ENCODE results near the gene PTPN6.

PTPN6 gene

GRCh38 chr12:6975297-6976032, 24.3 kb downstream of the PTPN6 start:
- DNase-seq, result no peak

- no peak for DNase-seq
Observed at GRCh38 chr12:6977653-6978052, 26.5 kb downstream of the PTPN6 start.

GRCh38 chr12:6978188-6978587, 27.0 kb downstream of the PTPN6 start:
- DNase-seq, result no peak

GRCh38 chr12:6978611-6979011, 27.5 kb downstream of the PTPN6 start:
- DNase-seq, result no peak

DNA sequence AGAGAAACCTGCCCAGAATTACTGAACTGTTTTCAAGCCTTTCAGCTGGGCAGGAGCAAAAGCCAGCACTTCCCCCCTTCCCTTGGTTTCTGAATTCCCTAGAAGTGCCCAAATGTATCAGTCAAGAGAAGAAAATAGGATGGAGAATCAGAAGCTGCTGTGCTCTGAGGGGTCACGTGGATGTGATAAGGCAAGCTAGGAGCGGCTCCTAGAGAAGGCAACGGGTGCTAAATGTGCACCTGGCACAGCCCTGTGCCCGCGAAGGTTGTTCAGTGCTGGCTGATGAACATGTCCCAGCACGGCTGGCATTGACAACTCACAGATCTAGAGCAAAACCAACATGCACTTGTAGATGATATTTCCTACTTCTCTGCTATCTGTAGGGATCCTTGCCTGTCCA, 27.9 kb downstream of the PTPN6 start:
- no peak for DNase-seq

DNA sequence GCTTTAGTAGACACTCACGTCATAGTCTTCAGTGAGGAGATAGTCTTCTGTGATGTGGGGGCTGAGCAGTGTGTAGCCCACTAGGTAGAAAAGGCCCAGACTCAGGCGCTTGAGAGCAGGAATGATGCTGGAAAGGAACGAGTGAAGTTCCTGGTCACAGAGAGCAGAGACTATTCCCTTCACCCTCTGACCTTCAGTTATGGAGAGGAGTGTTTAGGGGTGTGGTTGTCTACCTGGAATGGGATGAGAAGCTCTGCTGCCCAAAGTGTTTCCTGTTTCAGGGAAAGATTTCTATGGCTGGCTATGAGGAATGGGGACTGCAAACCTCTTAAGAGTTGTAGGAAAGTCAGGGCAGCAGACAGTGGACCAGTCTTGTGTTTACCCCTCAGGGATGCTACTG, 28.3 kb downstream of the PTPN6 start:
- no peak for DNase-seq

DNA sequence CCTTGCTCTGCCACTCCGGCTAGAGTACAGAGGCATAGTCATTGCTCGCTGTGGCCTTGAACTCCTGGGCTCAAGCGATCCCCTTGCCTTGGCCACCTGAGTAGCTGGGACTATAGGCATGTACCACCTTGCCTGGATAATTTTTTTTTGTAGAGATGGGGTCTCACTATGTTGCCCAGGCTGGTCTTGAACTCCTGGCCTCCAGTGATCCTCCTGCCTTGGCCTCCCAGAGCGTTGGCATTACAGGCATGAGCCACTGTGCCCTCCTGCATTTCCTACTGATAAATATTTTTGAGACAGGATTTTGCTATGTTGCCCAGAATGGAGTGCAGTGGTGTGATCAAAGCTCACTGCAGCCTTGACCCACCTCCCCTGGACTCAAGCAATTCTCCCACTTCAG, 28.9 kb downstream of the PTPN6 start:
- DNase-seq, result no peak

GRCh38 chr12:6980740-6981139, 29.6 kb downstream of the PTPN6 start:
- no peak for DNase-seq

DNA sequence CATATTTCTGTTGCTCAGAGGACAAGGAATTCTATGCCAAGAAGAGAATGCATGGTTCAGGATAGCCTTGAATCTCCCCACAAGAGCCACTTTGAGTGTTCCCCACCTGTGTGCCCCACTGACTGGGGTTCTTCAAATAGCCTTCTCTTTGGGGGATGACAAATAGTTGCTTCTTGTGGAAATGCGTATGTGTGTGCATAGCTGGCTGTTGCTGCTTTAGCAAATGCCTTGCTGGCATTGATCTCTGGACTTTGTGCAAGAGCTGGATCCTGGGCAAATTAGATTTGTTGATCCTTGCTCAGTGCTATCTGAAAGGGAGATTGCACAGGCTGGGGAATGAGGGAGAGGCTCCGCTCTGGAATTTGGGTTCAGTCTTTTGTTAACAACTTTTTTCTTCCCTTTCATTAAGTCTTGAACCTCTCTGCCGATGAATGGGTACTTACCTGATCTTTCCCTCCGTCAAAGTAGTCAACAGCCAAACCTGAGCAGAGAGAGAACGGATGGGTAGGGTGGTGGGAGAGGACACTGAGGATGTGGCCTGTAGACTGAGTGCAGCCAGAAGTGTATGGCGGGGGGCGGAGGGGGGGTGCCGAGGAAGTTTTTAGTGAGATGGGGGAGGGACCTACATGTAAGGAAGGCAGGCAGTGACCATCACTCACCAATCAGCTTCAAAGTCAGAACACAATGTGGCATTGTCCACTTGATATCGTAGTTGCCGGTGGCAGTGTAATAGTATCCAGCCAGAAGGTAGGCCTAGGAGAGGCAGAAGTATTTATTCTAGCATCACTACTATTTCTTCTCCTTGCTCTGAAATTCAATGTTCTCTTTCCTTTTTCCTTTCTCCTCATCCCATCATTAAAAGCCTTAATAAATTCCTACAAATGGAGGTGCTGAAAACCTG, 30.2 kb downstream of the PTPN6 start:
- DNase-seq, result no peak

- DNase-seq, result no peak
Observed at GRCh38 chr12:6982532-6982931, 31.4 kb downstream of the PTPN6 start.

- DNase-seq, result no peak
Observed at GRCh38 chr12:6987956-6988553, 36.9 kb downstream of the PTPN6 start.

GRCh38 chr12:6996040-6996441, 44.9 kb downstream of the PTPN6 start:
- DNase-seq, result no peak

DNA sequence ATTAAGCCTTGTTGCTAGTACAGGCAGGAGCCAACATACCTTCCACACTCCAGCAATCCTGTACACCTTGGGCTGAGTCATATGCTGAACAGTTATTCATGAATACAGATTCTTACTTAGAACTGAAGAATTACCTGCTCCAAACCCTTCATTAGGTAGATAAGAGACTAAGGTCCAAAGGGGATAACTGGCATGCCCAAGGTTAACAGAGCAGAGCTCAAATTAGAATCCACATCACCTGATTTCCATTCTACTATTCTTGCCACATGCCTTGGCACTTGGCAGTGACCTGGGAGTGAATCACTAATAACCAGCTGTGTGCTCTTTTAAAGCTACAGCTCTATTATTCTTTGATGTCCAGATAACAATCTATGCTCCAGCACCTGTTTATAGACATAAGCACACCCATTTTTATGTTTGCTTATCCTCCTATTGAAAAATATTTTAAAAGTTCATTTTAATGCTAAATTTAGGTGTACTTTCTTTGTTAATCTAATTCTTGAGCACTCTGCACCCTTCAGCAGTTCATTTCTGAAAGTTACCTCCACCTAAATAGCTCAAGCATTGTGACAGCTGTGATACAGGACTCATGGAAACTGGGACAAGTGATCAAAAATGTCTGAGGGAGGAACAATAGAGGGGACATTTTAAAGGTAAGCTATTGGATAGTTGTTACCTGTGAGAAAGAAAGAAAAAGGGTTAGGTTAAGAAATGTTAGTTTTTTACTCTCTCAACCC, 47.7 kb downstream of the PTPN6 start:
- DNase-seq, result peak; percentile 10

DNA sequence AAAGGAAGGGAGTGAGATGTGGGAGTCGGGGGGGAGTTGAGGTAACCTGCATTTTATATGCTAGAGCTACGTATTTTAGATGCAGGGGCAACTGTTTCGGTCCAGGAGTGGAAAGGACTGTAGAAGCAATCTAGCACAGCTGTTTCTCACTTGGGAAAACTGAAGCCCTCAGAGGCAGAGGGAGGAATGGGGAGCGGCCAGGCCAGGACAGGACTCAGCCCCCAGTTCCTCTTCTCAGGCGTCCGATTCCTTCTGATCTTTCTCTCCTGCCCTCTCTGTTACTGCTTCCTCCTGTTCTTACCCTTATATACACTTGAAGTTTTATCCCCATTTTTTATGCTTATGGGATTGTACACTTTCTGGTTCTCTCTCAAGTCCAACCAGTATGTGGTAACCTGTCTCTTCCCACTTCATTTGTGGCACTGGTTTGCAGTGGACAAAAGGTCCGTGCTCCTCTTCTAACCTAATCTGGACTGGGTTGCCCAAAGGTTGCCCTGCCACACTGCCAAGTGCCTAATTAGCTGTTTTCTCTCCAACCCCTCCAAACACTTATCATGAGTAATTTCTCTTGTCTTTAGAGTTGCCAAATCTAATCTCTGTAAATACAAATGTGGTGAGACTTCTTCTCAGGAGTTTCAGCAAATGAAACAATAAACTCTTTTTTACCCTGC, 50.9 kb downstream of the PTPN6 start:
- DNase-seq, result no peak

DNA sequence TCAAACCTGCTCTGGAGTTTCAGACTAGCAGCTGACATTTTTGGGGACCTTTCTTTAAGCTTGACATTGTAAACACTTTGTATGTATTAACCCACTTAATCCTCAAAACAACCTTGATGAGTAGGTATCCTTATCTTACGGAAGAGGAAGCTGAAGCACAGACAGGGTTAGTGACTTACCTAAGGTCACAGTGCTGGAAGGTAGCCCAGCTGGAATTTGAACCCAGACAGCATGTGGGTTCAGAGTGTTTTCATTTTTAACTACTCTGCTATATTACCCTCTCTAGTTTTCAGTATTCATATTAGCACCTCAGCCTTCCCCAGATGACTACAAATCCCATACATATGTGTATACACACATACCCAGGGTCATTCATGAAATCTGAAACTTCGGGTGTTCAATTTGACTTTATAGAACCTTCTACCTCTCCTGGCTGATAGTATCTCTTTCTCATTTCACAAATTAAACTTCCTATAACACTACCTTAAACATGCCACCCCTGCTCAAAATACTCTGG, 53.2 kb downstream of the PTPN6 start:
- no peak for DNase-seq

DNA sequence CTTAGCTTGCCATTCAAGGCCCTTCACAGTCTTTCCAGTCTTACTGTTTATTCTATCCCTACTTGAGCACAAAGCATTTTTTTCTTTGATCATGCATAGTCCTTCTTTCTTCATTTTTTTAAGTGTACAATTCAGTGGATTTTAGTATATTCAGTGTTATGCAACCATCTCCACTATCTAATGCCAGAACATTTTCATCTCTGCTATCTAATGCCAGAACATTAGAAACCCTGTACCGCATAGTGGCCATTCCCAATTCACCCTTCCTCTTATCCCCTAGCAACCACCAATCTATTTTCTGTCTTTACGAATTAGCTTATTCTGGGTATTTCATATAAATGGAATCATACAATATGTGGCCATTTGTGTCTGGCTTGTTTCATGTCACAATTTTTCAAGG, 53.7 kb downstream of the PTPN6 start:
- DNase-seq, result no peak

DNA sequence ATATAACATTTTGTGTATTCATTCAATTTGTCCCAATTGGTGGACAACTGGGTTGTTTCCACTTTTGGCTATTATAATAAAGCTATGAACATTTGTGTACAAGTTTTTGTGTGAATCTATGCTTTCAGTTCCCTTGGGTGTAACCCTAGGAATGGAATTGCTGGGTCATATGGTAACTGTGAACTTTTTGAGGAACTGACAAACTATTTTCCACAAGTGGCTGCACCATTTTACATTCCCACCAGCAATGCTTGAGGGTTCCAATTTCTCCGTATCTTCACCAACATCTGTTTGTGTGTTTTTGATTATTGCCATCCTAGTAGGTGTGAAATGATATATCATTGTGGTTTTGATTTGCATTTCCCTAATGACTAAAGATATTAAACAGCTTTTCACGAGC, 54.2 kb downstream of the PTPN6 start:
- DNase-seq, result no peak

- no peak for DNase-seq
Observed at GRCh38 chr12:7006639-7007038, 55.5 kb downstream of the PTPN6 start.

DNA sequence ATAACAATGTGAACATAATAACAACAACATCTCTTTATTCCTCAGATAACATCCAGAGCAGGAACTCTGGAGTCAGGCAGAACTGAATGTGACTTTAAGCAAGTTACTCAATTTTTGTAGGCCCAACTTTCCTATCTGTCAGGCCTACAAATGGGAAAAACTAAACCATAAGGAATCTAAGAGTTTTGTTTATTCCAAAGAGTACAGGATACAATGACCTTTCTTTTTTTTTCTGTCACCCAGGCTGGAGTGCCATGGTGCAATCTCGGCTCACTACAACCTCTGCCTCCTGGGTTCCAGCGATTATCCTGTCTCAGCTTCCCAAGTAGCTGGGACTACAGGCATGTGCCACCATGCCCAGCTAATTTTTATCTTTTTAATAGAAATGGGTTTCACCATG, 57.7 kb downstream of the PTPN6 start:
- no peak for DNase-seq

- DNase-seq, result no peak
Observed at GRCh38 chr12:7009512-7009911, 58.4 kb downstream of the PTPN6 start.
